ENCODE results near the gene FANCC. TPM values are rescaled to one million over a fixed set of nuclear protein-coding genes. Genes with fewer than 3 reads are reported as not detected.

The FANCC gene
- total RNA-seq, 1 donor = 5.4 TPM

- Histone ChIP-seq H2AFZ (ENCODE audit: low read length) (no peak overlapping the region), H3K4me3 (ENCODE audit: insufficient read depth, low read length) (no peak overlapping the region), H3K27me3 (ENCODE audit: insufficient read depth, low read length) (no peaks in the 10 kb centered on the region), H3K36me3 (ENCODE audit: insufficient read depth, low read length) (peaks cover 28% of the 10 kb centered on the region), H4K20me1 (ENCODE audit: insufficient read depth, low read length) (no peaks in the 10 kb centered on the region), H3K4me1 (ENCODE audit: insufficient read depth, low read length) (peaks cover 5% of the 10 kb centered on the region), H3K79me2 (ENCODE audit: insufficient read depth, low read length) (no peaks in the 10 kb centered on the region), H3K4me2 (ENCODE audit: insufficient read depth, low read length) (no peak overlapping the region), H3K27ac (ENCODE audit: low read depth, low read length) (no peak overlapping the region), H3K9me3 (ENCODE audit: low read depth, low read length) (no peaks in the 10 kb centered on the region)
- TF ChIP-seq, protein P1, sequence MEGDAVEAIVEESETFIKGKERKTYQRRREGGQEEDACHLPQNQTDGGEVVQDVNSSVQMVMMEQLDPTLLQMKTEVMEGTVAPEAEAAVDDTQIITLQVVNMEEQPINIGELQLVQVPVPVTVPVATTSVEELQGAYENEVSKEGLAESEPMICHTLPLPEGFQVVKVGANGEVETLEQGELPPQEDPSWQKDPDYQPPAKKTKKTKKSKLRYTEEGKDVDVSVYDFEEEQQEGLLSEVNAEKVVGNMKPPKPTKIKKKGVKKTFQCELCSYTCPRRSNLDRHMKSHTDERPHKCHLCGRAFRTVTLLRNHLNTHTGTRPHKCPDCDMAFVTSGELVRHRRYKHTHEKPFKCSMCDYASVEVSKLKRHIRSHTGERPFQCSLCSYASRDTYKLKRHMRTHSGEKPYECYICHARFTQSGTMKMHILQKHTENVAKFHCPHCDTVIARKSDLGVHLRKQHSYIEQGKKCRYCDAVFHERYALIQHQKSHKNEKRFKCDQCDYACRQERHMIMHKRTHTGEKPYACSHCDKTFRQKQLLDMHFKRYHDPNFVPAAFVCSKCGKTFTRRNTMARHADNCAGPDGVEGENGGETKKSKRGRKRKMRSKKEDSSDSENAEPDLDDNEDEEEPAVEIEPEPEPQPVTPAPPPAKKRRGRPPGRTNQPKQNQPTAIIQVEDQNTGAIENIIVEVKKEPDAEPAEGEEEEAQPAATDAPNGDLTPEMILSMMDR (IDR thresholded peaks at IDR 0.05; ENCODE audit: extremely low read depth, low read depth, low read length) = no peak
- DNase-seq (ENCODE audit: insufficient read length, low spot score, missing footprints) = peak; percentile 42
Measured at GRCh38 chr9:95112436-95113280, 204.9 kb downstream of the FANCC start.

DNA sequence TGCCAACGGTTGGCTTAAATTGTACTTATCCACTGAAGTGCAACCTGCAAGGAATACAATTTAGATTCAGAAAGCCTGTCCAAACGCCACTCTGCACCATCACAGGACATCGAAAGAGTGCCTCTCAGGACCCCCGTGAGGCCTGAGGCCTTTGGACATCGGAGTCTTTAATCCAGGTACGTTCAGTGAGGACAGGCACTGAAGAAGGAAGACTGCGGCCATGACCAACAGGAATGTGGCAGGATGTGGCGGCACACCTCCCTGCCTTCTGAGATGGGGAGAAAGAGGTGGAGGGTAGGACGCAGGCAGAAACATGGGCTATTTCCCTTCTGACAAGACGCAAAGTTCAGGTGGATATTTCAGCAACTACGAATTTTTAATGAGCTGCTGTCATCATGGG, 205.8 kb downstream of the FANCC start:
- Histone ChIP-seq H3K27me3 (ENCODE audit: insufficient read depth, low read length) (no peaks in the 10 kb centered on the region), H3K79me2 (ENCODE audit: insufficient read depth, low read length) (no peaks in the 10 kb centered on the region), H3K9me3 (ENCODE audit: low read depth, low read length) (no peaks in the 10 kb centered on the region), H3K4me3 (ENCODE audit: insufficient read depth, low read length) (no peak overlapping the region), H2AFZ (ENCODE audit: low read length) (no peak overlapping the region), H3K27ac (ENCODE audit: low read depth, low read length) (no peak overlapping the region), H4K20me1 (ENCODE audit: insufficient read depth, low read length) (no peaks in the 10 kb centered on the region), H3K36me3 (ENCODE audit: insufficient read depth, low read length) (peaks cover 33% of the 10 kb centered on the region), H3K4me2 (ENCODE audit: insufficient read depth, low read length) (no peak overlapping the region), H3K4me1 (ENCODE audit: insufficient read depth, low read length) (peaks cover 12% of the 10 kb centered on the region)
- no peak for DNase-seq (ENCODE audit: insufficient read length, low spot score, missing footprints)
- TF ChIP-seq, protein P1 (IDR thresholded peaks at IDR 0.05; ENCODE audit: extremely low read depth, low read depth, low read length) = no peak

GRCh38 chr9:95110921-95111525, 206.5 kb downstream of the FANCC start:
- Histone ChIP-seq H3K27me3 (ENCODE audit: insufficient read depth, low read length) (no peaks in the 10 kb centered on the region), H2AFZ (ENCODE audit: low read length) (no peak overlapping the region), H3K9me3 (ENCODE audit: low read depth, low read length) (no peaks in the 10 kb centered on the region), H3K4me2 (ENCODE audit: insufficient read depth, low read length) (no peak overlapping the region), H3K79me2 (ENCODE audit: insufficient read depth, low read length) (no peaks in the 10 kb centered on the region), H4K20me1 (ENCODE audit: insufficient read depth, low read length) (peaks cover 1% of the 10 kb centered on the region), H3K4me3 (ENCODE audit: insufficient read depth, low read length) (no peak overlapping the region), H3K36me3 (ENCODE audit: insufficient read depth, low read length) (peaks cover 37% of the 10 kb centered on the region), H3K27ac (ENCODE audit: low read depth, low read length) (no peak overlapping the region), H3K4me1 (ENCODE audit: insufficient read depth, low read length) (peaks cover 13% of the 10 kb centered on the region)
- DNase-seq (ENCODE audit: insufficient read length, low spot score, missing footprints) = no peak
- TF ChIP-seq, protein P1 (IDR thresholded peaks at IDR 0.05; ENCODE audit: extremely low read depth, low read depth, low read length) = no peak

GRCh38 chr9:95109456-95109855, 208.1 kb downstream of the FANCC start:
- Histone ChIP-seq H3K4me3 (ENCODE audit: insufficient read depth, low read length) (no peak overlapping the region), H2AFZ (ENCODE audit: low read length) (no peak overlapping the region), H3K36me3 (ENCODE audit: insufficient read depth, low read length) (peaks cover 37% of the 10 kb centered on the region), H3K4me2 (ENCODE audit: insufficient read depth, low read length) (no peak overlapping the region), H3K27ac (ENCODE audit: low read depth, low read length) (no peak overlapping the region), H3K79me2 (ENCODE audit: insufficient read depth, low read length) (peaks cover 2% of the 10 kb centered on the region), H3K4me1 (ENCODE audit: insufficient read depth, low read length) (peaks cover 13% of the 10 kb centered on the region), H3K9me3 (ENCODE audit: low read depth, low read length) (no peaks in the 10 kb centered on the region), H3K27me3 (ENCODE audit: insufficient read depth, low read length) (no peaks in the 10 kb centered on the region), H4K20me1 (ENCODE audit: insufficient read depth, low read length) (peaks cover 3% of the 10 kb centered on the region)
- TF ChIP-seq, protein P1 (IDR thresholded peaks at IDR 0.05; ENCODE audit: extremely low read depth, low read depth, low read length) = no peak
- DNase-seq (ENCODE audit: insufficient read length, low spot score, missing footprints) = no peak

All from osteoblast (primary cell).